ENCODE measurements around the gene CYP27C1.
A peak's percentile ranks its signal among the peaks of the same experiment; 100 is the strongest.

CYP27C1 gene

DNA sequence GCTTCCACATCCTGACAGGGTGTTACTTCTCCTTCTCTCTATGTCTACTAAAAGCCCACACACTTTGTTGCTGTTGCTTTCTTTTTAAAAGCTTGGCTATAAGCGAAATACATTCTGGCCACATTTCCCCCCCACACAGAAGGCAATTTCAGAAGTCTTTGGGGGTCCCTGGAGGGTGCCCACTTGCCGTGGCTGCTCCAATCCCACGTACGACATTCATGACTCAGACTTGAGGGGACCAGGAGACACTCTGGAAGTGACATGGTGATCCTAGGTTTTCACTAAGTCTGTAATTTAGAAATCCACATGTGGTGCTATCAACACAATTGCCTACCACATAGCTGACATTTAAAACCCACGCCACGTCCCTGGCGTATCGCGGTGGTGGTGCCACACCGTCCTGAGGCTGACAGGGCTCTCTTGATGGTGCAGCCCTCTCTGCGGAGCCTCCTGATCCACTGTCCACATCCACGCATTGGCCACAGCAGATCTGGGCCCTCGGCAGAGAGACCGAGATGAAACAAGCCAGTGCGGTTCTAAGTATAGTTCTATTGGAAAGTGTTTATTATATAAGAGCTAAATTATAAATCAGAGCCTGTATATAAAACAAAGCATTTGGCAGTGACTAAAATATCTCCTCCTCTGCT is 42.4 kb downstream of the CYP27C1 start:
- DNase-seq (ENCODE audit: low spot score) = no peak
- TF ChIP-seq, protein P1, sequence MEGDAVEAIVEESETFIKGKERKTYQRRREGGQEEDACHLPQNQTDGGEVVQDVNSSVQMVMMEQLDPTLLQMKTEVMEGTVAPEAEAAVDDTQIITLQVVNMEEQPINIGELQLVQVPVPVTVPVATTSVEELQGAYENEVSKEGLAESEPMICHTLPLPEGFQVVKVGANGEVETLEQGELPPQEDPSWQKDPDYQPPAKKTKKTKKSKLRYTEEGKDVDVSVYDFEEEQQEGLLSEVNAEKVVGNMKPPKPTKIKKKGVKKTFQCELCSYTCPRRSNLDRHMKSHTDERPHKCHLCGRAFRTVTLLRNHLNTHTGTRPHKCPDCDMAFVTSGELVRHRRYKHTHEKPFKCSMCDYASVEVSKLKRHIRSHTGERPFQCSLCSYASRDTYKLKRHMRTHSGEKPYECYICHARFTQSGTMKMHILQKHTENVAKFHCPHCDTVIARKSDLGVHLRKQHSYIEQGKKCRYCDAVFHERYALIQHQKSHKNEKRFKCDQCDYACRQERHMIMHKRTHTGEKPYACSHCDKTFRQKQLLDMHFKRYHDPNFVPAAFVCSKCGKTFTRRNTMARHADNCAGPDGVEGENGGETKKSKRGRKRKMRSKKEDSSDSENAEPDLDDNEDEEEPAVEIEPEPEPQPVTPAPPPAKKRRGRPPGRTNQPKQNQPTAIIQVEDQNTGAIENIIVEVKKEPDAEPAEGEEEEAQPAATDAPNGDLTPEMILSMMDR (IDR thresholded peaks at IDR 0.05; ENCODE audit: borderline replicate concordance, control extremely low read depth, extremely low read depth, insufficient read depth, missing control alignments) = no peak
- in situ Hi-C loops (cut with MboI; ENCODE audit: low sequenced_read_pairs, unreplicated experiment) = no loop called here

DNA sequence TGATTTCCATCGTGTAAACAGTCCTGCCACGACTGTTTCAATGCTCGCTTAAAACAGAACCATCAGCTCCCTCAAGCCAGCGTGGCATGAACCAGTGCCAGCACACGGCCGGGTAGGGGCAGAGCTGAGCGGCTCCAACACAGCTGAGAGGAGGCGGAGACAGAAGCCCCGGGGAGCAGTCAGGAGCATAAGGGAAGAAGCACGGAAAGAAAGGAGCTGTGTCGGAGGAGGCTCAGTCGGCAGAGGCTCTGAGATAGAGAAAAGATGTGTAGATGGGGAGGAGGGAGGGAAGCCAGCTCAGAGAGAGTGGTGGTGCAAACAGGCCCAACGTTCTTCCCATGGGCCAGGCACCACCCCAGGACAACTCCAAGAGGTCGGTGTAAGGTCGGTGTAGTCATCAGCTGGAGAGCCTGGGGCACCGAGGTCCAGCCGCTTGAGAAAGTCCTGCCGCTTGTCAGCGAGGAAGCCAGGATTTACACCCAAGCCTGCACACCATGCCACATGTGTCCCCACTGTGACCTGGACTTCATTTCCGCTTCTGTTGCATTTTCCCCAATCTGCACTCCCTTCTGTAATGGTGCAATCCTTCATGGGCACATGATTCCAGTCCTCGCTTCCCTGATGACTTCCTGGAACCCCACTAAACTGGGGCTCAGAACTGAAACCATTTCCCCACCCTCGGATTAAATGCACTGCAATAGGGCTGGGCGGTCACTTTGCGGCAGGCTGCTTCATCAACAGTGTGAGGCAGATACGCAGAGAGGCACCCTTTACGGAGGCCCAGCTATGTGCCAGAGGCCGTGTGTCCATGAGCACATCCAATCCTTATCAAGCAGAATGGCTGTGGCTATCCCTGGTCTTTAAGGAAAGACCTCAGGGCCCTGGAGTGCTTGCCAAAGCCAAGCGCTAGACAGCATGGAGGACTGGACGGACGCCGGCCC is 43.5 kb downstream of the CYP27C1 start:
- in situ Hi-C loops (cut with MboI; ENCODE audit: low sequenced_read_pairs, unreplicated experiment) = no loop called here
- no peak for DNase-seq (ENCODE audit: low spot score)
- TF ChIP-seq, protein P1 (IDR thresholded peaks at IDR 0.05; ENCODE audit: borderline replicate concordance, control extremely low read depth, extremely low read depth, insufficient read depth, missing control alignments) = no peak

DNA sequence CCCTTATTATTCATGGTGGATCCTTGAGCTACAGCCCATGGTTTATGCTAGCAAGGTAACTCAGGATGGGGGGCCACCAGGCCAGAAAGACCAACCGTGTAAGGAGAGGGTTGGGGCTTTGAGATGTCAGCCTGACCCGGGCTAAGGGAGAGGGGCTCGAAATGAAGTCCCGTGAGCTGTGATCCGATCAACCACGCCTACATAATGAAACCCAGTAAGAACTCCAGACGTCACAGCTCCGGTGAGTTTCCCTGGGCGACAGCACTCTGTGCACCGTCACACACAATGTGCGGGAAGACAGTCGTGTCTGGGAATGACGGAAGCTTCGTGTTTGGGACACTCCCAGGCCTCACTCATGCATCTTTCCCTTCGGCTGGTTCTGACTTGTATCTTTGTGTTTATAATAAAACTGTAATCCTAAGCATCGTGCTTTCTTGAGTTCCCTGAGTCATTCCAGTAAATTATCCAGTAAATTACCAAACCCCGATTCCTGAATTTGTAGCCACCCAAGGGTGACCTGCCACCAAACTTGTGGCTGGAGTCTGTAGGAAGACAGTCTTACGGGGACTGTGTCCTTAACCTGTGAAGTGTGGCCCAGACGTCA is 44.2 kb downstream of the CYP27C1 start:
- in situ Hi-C loops (cut with MboI; ENCODE audit: low sequenced_read_pairs, unreplicated experiment) = no loop called here
- no peak for DNase-seq (ENCODE audit: low spot score)
- TF ChIP-seq, protein P1 (IDR thresholded peaks at IDR 0.05; ENCODE audit: borderline replicate concordance, control extremely low read depth, extremely low read depth, insufficient read depth, missing control alignments) = no peak

DNA sequence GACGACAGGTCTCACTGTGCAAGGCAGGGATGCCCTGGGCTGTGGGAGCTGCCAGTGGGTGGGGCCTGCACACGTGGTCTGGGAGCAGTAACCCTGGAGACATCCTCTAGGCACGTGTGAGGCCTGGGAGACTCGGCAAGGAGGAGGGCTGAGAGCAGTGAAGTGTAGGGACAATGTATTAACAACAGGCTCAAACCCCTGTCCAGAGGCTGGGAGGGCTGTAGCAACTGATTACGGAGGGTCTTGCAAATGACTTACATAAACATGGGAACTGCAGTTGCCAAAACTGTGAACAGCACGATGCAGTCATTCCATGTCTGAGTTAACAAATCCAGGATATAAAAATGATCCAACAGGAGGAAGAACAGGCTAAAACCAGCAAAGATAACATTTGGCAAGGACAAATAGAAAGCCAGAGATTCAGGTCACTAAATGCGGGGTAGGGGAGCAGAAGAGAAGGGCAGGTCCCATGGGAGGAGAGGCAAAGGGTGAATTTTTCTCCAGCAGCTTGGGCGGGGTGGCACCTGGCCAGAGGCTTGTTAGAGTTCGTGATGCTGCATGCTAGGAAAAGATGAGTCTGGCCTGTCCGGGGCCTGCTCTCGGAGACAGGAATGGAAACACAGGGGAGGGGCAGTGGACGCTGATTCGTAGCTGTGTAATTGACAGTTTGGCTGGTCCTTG is 44.9 kb downstream of the CYP27C1 start:
- in situ Hi-C loops (cut with MboI; ENCODE audit: low sequenced_read_pairs, unreplicated experiment) = no loop called here
- DNase-seq (ENCODE audit: low spot score) = no peak

DNA sequence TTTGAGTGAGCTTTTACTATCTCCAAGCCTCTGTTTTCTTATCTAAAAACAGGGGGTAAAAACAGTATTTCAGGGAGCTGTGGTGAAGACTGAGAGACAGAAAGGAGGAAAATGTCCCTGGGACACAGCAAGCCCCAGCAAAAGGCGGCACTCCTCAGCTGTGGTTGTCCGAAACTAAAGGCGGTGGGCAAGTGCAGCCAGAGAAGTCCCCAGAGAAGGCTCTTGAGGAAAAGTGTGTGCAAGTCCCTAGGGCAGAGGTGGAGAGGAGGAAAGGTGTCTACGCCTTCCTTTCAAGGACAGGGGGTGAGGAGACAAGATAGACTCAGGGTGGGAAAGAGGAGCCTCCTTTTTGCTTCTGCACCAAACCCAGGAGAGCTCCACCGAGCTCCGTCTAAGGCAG is 45.5 kb downstream of the CYP27C1 start:
- in situ Hi-C loops (cut with MboI; ENCODE audit: low sequenced_read_pairs, unreplicated experiment) = no loop called here
- TF ChIP-seq, protein P1 (IDR thresholded peaks at IDR 0.05; ENCODE audit: borderline replicate concordance, control extremely low read depth, extremely low read depth, insufficient read depth, missing control alignments) = no peak
- DNase-seq (ENCODE audit: low spot score) = no peak

More for the DNA sequence above, 44.9 kb downstream of the CYP27C1 start:
- TF ChIP-seq, protein P1 (IDR thresholded peaks at IDR 0.05; ENCODE audit: borderline replicate concordance, control extremely low read depth, extremely low read depth, insufficient read depth, missing control alignments) = no peak

DNA sequence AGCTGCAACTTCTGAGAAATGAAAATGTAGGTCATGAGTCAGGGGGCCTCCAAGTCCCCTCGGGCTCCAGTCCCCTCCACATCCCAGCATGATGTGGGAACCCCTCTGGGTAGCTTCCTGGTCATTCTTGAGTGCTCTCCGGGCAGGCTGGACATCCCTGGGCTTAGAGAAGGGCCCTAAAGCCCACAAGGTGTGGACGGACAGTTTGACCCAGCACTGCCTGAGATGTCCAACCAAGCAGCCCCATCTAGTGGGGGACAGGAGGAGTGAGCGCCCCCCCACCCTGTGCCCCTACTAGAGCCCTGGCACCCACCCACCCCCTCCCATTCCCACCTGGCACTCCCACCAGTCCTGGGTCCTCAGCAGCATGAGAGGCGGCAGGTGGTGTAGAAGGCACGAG is 46.0 kb downstream of the CYP27C1 start:
- in situ Hi-C loops (cut with MboI; ENCODE audit: low sequenced_read_pairs, unreplicated experiment) = no loop called here
- TF ChIP-seq, protein P1 (IDR thresholded peaks at IDR 0.05; ENCODE audit: borderline replicate concordance, control extremely low read depth, extremely low read depth, insufficient read depth, missing control alignments) = no peak
- DNase-seq (ENCODE audit: low spot score) = peak; percentile 59

All from GM13976 (cell line).